HG02759 (cell line): ENCODE results near the gene OR6C68.
"Not testable (repeated sequence)": the region's sequence is repeated elsewhere in the genome, so short reads cannot be mapped to it uniquely, and the experiment has no call there.

Experiments used
- ATAC-seq: cut with Tn5 transposase; IDR thresholded peaks from one replicate; pipeline ENCODE4 v1.9.1; 2021; ENCODE audit warnings: mild to moderate bottlenecking, moderate library complexity; ENCODE audit not compliant: unreplicated experiment

OR6C68 gene

GRCh38 chr12:55492078-55492477, at the start of gene OR6C68:
Gene OR6C68 (plus strand): TSS chr12:55492378. CDS start chr12:55492378, 0 bp downstream.
- no peak for ATAC-seq

- ATAC-seq = no peak
Measured at GRCh38 chr12:55443776-55444175, 48.4 kb upstream of the OR6C68 start, which contains the start of gene OR6C2. Gene OR6C2 (plus strand): TSS chr12:55444076. CDS start chr12:55452214, 8,138 bp downstream.

GRCh38 chr12:55445357-55445756, 46.8 kb upstream of the OR6C68 start:
- ATAC-seq = no peak

GRCh38 chr12:55446326-55446725, 45.9 kb upstream of the OR6C68 start:
- no peak for ATAC-seq

DNA sequence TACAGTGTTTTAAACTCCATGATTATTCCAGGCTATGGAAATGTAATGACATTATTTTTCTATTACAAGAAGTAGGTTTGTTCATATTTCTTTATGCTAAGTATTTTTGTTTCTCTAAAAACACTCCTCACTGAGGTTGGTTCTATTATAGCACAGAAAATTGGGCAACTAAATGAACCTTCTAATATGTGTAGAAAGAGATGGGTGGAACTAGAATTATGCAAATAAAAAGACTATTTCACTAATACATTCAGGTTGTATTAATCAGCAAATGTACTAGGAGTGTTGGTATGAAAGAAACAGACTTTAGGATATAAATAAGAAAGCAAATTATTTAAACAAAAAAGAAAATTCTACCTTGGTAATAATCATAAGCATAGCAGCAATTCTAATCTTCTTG, 43.4 kb upstream of the OR6C68 start:
- ATAC-seq = no peak

- ATAC-seq = not testable (repeated sequence)
Measured at GRCh38 chr12:55464926-55465325, 27.3 kb upstream of the OR6C68 start.

DNA sequence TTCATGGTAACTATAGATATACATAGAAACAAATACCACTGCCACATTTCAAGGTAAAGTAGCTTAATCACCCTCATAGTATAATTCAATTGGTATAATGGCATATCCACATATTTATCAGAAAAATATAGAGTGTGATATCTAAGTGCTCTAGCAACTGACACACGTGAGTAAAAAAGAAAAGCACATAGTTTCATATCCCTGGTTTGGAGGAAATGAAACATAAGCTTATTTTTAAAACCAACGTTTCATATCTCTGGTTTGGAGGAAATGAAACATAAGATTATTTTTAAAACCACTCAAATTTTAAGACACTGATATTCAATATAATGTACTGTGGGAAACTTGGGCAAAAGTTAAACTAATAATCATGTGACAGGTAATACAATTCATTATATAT, 24.3 kb upstream of the OR6C68 start:
- no peak for ATAC-seq

- ATAC-seq = no peak
Measured at GRCh38 chr12:55469291-55469690, 22.9 kb upstream of the OR6C68 start.

DNA sequence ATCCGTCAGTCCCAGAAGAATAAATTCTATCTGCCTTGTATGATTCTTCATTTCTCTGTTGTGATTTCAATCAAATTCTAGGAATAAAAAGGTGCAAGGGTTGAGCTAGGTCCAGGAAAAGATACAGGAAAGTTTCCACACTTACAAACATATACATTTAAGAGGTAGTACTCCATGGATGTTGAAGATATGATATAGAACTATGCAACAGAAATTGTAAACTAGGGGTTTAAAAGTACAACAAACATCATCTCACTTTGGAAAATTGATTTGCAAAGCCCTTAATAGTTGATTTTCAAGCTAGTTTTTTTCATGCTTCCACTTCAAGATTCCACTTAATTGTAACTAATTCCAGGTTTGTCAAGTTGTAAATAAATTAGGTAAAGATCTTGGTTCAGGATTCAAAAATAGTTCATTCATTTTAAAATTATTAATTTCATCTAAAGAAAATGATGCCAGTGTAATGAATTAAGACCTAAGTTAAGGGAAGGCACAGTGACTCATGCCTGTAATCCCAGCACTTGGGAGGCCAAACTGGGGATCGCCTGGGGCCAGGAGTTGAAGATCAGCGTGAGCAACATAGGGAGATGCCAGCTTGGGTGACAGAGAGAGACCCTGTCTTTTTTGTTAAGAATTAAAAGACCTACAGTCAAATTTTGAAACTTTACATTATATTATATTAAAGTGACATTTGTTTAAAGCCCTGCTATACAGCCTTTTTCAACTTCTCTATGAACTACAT, 21.9 kb upstream of the OR6C68 start, which contains the start of gene OR6C70:
Gene OR6C70, minus strand, starts transcription at position 51 of the 742 bp plus-strand sequence. Its CDS starts 0 bp downstream, at position 51.
- ATAC-seq = no peak

DNA sequence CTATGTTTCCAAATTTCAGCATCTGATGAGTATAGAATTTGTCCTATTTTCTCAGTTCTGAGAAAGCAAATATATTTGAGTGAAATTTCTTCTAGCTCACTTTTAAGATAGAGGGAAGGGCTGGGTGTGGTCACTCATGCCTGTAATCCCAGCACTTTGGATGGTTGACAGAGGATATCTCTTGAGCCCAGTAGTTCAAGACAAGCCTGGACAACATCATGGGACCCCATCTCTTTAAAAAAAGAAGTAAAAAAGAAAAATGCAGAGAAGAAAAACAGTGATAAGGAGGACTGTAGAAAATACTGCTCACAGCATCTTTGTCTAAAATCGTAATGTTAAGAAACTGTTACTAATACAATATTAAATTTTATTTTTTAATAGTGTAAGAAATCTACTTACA, 19.9 kb upstream of the OR6C68 start:
- ATAC-seq = no peak

- not testable (repeated sequence) for ATAC-seq
Measured at GRCh38 chr12:55479136-55479535, 13.0 kb upstream of the OR6C68 start.

- not testable (repeated sequence) for ATAC-seq
Measured at GRCh38 chr12:55484284-55484683, 7.9 kb upstream of the OR6C68 start.

GRCh38 chr12:55495490-55495889, 3.3 kb downstream of the OR6C68 start:
- ATAC-seq = no peak

DNA sequence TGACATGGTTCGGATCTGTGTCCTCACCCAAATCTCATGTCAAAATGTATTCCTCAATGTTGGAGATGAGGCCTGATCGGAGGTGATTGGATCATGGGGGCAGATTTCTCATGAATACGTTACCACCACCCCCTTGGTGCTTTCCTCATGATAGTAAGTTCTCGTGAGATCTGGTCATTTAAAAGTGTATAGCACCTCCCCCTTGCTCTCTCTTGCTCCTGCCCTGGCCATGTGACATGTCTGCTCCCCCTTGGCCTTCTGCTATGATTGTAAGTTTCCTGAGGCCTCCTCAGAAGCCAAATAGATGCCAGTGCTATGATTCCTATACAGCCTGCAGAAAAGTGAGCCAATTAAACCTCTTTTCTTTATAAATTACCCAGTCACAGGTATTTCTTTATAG, 7.1 kb downstream of the OR6C68 start:
- ATAC-seq = no peak

DNA sequence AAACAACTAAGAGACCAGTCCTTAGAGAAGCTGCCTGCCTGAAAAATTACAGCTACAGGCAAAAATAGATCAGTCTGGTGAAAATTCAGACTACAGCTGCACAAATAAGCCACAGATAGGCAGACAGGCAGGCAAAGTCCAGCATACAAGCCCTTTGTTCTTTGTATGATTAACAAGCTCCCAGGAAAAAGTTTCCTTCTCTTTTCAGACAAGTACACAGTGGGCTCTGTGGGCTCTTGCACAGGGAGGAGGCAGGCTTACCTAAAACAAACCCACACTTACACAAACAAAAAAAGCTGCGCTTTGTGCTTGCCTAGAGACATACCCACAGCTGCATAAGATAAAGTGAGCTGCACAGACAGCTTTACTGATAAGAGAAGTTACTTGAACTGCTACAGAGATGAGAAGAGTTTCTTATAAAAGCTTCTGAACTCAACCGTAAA, 7.7 kb downstream of the OR6C68 start:
- no peak for ATAC-seq

- ATAC-seq = no peak
Measured at GRCh38 chr12:55501601-55502000, 9.4 kb downstream of the OR6C68 start.

DNA sequence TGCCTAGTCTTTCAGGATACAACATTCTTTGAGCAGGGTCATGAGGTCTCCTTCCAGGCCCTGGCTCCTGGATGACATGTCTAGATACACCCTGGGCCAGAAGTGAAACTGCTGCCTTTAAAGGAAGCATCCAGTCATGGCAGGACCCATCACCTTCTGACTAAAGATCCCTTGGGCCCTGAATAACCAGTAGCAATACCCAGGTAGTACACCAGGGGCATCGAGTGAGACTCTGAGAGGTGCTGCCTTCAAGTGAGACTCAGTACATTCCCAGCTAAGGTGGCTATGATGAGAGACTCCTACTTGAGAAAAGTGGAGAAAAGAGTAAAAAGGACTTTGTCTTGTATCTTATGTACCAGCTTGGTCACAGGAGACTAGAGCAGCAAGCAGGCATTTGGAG, 23.5 kb downstream of the OR6C68 start:
- ATAC-seq = no peak

GRCh38 chr12:55516391-55516790, 24.2 kb downstream of the OR6C68 start:
- ATAC-seq = no peak
